ENCODE results near the gene SEMA3F.
A peak's percentile ranks its signal among the peaks of the same experiment; 100 is the strongest.

Gene SEMA3F

DNA sequence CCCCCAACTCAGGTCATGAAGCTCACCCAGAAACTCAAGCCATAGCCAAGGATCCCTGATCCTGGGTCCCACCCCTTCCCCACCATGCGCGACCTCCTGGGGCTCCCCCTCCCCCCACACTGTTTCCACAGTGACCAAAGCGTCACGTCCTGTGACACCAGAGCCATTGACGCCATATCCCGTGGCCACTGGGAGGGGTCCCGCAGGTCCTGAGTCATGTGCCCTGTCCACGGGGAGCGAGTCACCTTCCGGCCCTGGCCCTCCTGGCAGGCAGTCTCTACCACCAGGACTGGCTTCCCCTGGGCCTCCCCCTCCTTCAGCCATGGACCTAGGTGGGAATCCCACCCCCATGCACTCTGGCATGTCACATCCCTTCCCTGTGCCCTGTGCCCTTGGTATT, 15.6 kb downstream of the SEMA3F start:
- DNase-seq (ENCODE audit: low read depth), result no peak

DNA sequence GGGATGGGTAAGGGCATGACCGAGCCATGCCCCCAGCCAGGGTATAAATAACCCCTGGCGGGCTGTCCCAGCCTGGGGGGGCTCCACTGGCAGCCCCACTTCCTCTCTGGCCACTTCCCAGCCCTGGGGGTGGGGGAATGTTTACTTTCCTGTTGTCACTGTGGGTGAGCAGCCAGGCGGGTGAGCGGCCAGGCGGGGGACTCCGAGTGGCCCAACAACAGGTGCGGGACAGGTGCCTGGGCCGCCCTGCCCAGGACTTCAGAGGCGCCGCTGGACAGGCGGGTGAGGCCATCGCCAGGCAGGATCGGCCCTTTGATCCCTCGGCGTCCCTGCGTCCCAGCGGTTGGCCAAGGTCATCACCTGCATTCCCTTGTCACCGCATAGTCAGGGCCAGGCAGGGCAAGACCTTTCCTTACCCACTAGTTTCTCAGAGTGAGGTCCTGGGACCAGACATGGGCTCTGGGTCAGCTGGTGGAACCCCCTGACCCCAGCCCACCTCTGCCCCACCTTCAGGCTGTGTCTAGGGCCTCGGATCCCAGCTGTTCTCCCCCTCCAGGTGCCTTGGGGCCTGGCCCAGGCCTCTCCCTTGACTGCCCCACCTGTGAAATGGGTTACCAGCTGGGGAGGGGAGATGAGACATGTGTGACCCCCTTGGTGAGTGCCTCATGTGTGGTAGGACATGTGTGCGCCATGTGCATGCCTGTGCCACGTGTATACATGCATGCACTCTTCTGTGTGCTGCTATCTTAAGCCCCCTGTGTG, 16.6 kb downstream of the SEMA3F start:
- no peak for DNase-seq (ENCODE audit: low read depth)

DNA sequence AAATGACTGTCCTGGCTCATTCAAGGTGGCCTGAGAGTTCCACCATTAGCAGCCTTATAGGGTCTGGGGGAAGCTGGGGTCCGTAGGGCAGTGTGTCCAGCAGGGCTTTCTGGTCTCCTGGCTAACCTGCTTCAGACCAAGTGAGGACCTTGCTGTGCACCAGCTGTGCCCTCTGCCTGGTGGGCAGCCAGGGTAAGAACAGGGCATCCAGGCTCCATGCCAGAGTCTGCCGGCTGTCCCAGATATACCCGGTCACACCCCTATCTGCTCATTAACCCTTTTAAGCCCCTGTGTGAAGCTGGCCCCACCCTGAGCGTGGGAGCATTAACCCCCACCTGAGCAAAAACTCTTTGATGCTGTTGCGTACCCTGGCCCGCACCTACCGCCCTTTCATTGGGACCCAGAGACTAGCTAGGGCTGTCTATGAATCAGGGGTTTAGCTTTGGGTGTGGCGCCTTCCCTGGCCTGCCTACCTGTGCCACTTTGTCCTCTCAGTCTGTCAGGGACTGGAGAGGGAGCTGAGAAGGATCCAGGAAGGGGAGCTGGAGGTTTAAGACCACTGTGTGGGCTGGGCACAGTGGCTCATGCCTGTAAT, 17.6 kb downstream of the SEMA3F start:
- DNase-seq (ENCODE audit: low read depth), result no peak

DNA sequence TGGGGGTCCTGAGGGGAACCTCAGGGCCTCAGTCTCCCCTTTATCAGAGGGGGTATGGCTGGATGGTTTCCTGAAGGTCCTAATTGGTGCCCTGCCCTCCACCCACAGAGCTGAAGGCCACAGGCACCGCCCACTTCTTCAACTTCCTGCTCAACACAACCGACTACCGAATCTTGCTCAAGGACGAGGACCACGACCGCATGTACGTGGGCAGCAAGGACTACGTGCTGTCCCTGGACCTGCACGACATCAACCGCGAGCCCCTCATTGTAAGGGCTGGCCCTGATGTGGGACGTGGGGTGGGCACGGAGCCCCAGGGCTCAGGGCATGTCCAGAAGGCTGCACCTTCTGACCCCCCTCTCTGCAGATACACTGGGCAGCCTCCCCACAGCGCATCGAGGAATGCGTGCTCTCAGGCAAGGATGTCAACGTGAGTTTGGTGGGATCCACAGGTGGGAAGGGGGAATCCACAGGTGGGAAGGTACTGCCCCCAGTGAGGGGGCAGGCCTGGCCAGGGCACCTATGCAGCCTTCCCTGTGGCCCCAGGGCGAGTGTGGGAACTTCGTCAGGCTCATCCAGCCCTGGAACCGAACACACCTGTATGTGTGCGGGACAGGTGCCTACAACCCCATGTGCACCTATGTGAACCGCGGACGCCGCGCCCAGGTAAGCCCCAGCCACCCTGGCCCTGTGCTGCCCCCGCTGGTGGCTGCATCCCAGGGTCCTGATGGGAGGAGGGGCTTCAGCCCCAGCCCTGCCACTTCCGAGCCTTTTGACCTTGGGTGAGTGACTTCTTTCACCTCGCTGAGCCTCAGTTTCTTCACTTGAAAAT, 18.8 kb downstream of the SEMA3F start:
- no peak for DNase-seq (ENCODE audit: low read depth)

DNA sequence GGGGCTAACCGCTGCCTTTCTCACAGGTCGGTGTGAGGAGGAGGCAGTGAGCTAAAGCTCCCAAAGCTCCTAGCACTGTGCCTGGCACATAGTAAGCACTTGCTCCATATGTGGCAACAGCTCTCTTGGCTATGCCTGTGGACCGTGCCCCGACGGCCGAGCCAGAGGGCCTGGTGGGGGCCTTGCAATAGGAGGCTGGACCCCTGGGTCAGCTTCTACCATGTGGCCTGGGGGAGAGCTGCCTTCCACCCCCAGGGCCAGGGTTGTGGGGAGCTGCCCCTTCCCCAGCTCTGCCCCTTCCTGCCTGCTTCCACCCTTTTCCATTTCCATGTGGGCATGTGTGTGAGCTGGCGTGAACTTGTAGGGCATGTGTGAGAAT, 19.4 kb downstream of the SEMA3F start:
- DNase-seq (ENCODE audit: low read depth), result no peak

GRCh38 chr3:50174947-50175524, 19.9 kb downstream of the SEMA3F start:
- no peak for DNase-seq (ENCODE audit: low read depth)

DNA sequence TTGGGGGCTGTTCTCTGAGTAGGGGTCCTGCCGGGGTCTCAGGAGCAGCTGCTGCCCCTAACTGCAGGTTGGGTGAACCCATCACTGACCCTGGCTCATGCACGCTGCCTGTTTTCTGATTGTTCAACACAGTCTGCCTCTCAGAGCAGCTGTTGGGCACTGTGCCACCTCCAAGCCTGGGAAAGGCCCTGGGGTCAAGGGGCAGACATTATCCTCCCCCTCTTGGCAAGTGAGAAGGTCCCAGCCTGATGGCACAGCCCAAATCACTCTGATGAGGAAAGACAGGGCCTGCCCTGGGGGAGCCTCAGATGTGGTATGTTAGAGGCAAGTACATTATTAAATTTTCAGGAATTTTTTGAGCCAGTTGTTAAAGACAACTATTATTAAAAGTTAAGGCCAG, 22.2 kb downstream of the SEMA3F start:
- no peak for DNase-seq (ENCODE audit: low read depth)

DNA sequence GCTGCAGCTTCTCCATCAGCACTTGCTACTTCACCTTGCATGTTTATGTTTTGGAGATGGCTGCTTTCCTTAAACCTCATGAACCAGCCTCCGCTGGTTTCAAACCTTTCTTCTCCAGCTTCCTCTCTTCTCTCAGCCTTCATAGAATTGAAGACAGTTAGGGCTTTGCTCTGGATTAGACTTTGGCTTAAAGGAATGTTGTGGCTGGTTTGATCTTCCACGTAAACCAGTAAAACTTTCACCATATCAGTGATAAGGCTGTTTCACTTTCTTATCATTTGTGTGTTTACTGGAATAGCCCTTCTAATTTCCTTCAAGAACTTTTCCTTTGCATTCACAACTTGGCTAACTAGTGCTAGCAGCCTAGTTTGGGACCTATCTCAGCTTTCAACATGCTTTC, 24.6 kb downstream of the SEMA3F start:
- DNase-seq (ENCODE audit: low read depth), result no peak

DNA sequence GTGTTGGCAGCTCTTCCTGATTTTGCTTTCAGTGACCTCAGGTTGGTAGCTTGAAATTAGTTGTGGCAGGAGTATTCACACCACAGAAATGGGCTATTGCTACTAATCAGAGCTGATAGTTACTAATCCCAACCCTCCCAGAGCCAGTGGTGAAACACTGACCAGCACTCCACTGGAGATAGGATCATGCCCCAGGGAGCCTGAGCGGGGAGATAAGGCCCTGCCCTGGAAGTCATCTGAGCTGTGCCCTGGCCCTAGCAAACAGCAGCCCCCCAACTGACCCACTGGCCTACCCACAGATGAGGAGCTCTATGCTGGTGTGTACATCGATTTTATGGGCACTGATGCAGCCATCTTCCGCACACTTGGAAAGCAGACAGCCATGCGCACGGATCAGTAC, 26.9 kb downstream of the SEMA3F start:
- no peak for DNase-seq (ENCODE audit: low read depth)

- no peak for DNase-seq (ENCODE audit: low read depth)
Observed at GRCh38 chr3:50182533-50183099, 27.5 kb downstream of the SEMA3F start.

DNA sequence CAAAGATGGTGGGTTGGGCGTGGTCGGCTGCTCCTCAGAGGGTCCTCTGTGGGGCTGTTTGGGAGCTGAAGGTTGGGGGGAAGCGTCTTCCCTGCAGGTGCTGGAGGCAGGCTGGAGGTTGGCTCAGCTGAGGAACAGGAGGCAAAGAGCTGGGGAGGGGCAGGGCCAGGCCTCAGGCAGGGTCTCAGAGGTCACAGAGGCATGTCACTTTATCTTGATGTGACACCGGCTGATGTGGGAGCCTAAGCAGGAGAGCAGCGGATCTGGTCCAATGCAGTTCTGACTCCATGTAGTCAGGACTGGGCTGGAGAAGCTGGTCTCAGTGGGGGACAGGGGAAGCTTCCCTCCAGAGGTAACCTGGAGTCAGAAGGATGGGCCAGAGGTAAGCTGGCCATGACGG, 28.6 kb downstream of the SEMA3F start:
- no peak for DNase-seq (ENCODE audit: low read depth)

- DNase-seq (ENCODE audit: low read depth), result no peak
Observed at GRCh38 chr3:50184242-50184978, 29.3 kb downstream of the SEMA3F start.

GRCh38 chr3:50185230-50185629, 30.1 kb downstream of the SEMA3F start:
- DNase-seq (ENCODE audit: low read depth), result no peak

- no peak for DNase-seq (ENCODE audit: low read depth)
Observed at GRCh38 chr3:50186096-50186495, 31.0 kb downstream of the SEMA3F start.

DNA sequence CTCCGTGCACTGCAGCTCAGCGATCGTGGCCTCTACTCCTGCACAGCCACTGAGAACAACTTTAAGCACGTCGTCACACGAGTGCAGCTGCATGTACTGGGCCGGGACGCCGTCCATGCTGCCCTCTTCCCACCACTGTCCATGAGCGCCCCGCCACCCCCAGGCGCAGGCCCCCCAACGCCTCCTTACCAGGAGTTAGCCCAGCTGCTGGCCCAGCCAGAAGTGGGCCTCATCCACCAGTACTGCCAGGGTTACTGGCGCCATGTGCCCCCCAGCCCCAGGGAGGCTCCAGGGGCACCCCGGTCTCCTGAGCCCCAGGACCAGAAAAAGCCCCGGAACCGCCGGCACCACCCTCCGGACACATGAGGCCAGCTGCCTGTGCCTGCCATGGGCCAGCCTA, 32.6 kb downstream of the SEMA3F start:
- no peak for DNase-seq (ENCODE audit: low read depth)

- no peak for DNase-seq (ENCODE audit: low read depth)
Observed at GRCh38 chr3:50189274-50189673, 34.1 kb downstream of the SEMA3F start.

- DNase-seq (ENCODE audit: low read depth), result no peak
Observed at GRCh38 chr3:50189989-50190388, 34.9 kb downstream of the SEMA3F start.

- DNase-seq (ENCODE audit: low read depth), result no peak
Observed at GRCh38 chr3:50190936-50191660, 36.0 kb downstream of the SEMA3F start, which contains the start of gene GNAT1. GNAT1 (plus strand) TSS chr3:50191610; CDS start chr3:50191726, 116 bp downstream.

DNA sequence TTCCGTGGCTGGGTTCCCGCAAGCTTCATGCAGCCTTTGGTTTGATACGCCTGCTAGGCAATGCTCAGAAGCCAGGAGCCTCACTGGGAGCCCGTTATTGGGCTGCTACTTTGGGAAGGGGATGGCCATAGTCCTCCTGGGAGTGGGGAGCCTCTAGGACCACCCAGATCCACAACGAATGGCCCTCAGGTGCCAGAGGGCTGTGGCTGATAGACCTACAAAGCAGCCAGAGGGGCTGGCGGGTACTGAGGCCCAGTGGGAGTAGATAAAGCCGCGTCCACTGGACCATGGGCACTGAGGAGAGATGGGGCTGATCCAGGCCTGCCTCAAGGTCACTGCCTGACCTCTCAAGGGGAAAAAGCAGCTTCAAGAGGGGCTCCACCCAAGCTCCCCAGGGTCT, 37.0 kb downstream of the SEMA3F start:
- DNase-seq (ENCODE audit: low read depth), result no peak

GRCh38 chr3:50192689-50193141, 37.6 kb downstream of the SEMA3F start:
- DNase-seq (ENCODE audit: low read depth), result peak; percentile 76

- DNase-seq (ENCODE audit: low read depth), result no peak
Observed at GRCh38 chr3:50193286-50193685, 38.2 kb downstream of the SEMA3F start.

All from T follicular helper cell (primary cell).